Hepatocyte (in vitro differentiated cells): ENCODE data around the gene AMBP. TPM values are rescaled to one million over a fixed set of nuclear protein-coding genes. Genes with fewer than 3 reads are reported as not detected.

Source experiments
- DNase-seq: peaks from one replicate; pipeline ENCODE4 v3.0.0-alpha.2; 2016; ENCODE audit warnings: low spot score
- H2AFZ ChIP-seq: fragments of 200-600 bp; sonication (generic); 2 replicates; pipeline ENCODE4 v1.6.0; 2016; ENCODE audit warnings: antibody characterized with exemption, mild to moderate bottlenecking
- H3K27ac ChIP-seq: fragments of 200-600 bp; sonication (generic); 2 replicates; pipeline ENCODE4 v1.5.1; 2016; ENCODE audit warnings: mild to moderate bottlenecking
- H3K27me3 ChIP-seq: fragments of 200-600 bp; sonication (generic); 2 replicates; pipeline ENCODE4 v1.6.1; 2016
- H3K36me3 ChIP-seq: fragments of 200-600 bp; sonication (generic); replicated peaks from 2 replicates; pipeline ENCODE4 v1.5.1; 2016; ENCODE audit warnings: low read depth; ENCODE audit not compliant: insufficient read depth
- H3K4me1 ChIP-seq: fragments of 200-600 bp; sonication (generic); 2 replicates; pipeline ENCODE4 v1.5.1; 2016; ENCODE audit warnings: mild to moderate bottlenecking, moderate library complexity; ENCODE audit not compliant: insufficient read depth
- H3K4me2 ChIP-seq: fragments of 200-600 bp; sonication (generic); 2 replicates; pipeline ENCODE4 v1.6.0; 2016
- H3K4me3 ChIP-seq: fragments of 200-600 bp; sonication (generic); 2 replicates; pipeline ENCODE4 v1.5.1; 2016; ENCODE audit warnings: mild to moderate bottlenecking
- H3K79me2 ChIP-seq: fragments of 200-600 bp; sonication (generic); 2 replicates; pipeline ENCODE4 v1.6.0; 2017; ENCODE audit warnings: mild to moderate bottlenecking
- H3K9me2 ChIP-seq: fragments of 200-600 bp; sonication (generic); replicated peaks from 2 replicates; pipeline ENCODE4 v1.6.0; 2017; ENCODE audit warnings: mild to moderate bottlenecking; ENCODE audit not compliant: insufficient read depth
- H3K9me3 ChIP-seq: fragments of 200-600 bp; sonication (generic); 2 replicates; pipeline ENCODE4 v1.5.1; 2016; ENCODE audit warnings: low read depth, mild to moderate bottlenecking
- H4K20me1 ChIP-seq: fragments of 200-600 bp; sonication (generic); 2 replicates; pipeline ENCODE4 v1.6.0; 2016; ENCODE audit warnings: mild to moderate bottlenecking; ENCODE audit not compliant: insufficient read depth, poor library complexity, severe bottlenecking
- CTCF ChIP-seq: fragments of 200-600 bp; sonication (generic); IDR thresholded peaks from 2 replicates; pipeline ENCODE4 v1.5.1; 2016; ENCODE audit warnings: antibody characterized with exemption, mild to moderate bottlenecking; ENCODE audit not compliant: poor library complexity
- EZH2 ChIP-seq: fragments of 200-600 bp; sonication (generic); IDR thresholded peaks from 2 replicates; pipeline ENCODE4 v1.6.1; 2016; ENCODE audit warnings: antibody characterized with exemption, mild to moderate bottlenecking, borderline replicate concordance
- EZH2phosphoT487 ChIP-seq: fragments of 200-600 bp; sonication (generic); IDR thresholded peaks from one replicate; pipeline ENCODE4 v1.6.1; 2018; ENCODE audit warnings: antibody characterized with exemption, mild to moderate bottlenecking, low read depth, moderate library complexity; ENCODE audit not compliant: unreplicated experiment, severe bottlenecking
- WGBS: methylation state at CpG from one replicate; pipeline ENCODE4 v1.1.6; 2016; ENCODE audit warnings: low lambda C conversion rate; ENCODE audit errors: missing lambda C conversion rate; 5-methylcytosine and 5-hydroxymethylcytosine counted together
- polyA plus RNA-seq: library from polyadenylated mRNA; unstranded; fragments of >200 nt; fragmentation: Nextera tagmentation; extraction: Ambion mirVana; gene quantifications from 2 replicates; pipeline ENCODE4 v1.2.1, GENCODE V29; 2016
- total RNA-seq: library from RNA; depleted of rRNA; stranded (reverse); fragments of >200 nt; gene quantifications from 2 replicates; pipeline ENCODE4 v1.2.3, GENCODE V29; 2014

The AMBP gene
- total and polyA plus RNA-seq, 2 experiments from 2014 or later = 713 to 833 TPM

- Histone ChIP-seq H3K27me3 (peaks cover 4% of the 10 kb centered on the region), H4K20me1 (no peaks in the 10 kb centered on the region), H2AFZ (no peak overlapping the region), H3K36me3 (no peaks in the 10 kb centered on the region), H3K4me3 (no peak overlapping the region), H3K9me2 (no peaks in the 10 kb centered on the region), H3K9me3 (no peaks in the 10 kb centered on the region), H3K4me2 (no peak overlapping the region), H3K27ac (no peak overlapping the region), H3K4me1 (peaks cover 4% of the 10 kb centered on the region), H3K79me2 (no peaks in the 10 kb centered on the region)
- TF ChIP-seq CTCF = no peak
- no peak for TF ChIP-seq EZH2
- TF ChIP-seq EZH2phosphoT487 = no peak
- no peak for DNase-seq
- WGBS = 93% methylated on average over 9 of the region's 9 CpGs
Measured at GRCh38 chr9:114093761-114094505, 15.8 kb upstream of the AMBP start.

- no peak overlapping the region for H3K27ac ChIP-seq
- DNase-seq = no peak
- no peaks in the 10 kb centered on the region for H3K9me2 ChIP-seq
- TF ChIP-seq EZH2phosphoT487 (no peak), EZH2 (no peak), CTCF (no peak)
- no peaks in the 10 kb centered on the region for H4K20me1 ChIP-seq
- peaks cover 4% of the 10 kb centered on the region for H3K4me1 ChIP-seq
- peaks cover 4% of the 10 kb centered on the region for H3K27me3 ChIP-seq
- no peaks in the 10 kb centered on the region for H3K9me3 ChIP-seq
- H3K36me3 ChIP-seq = no peaks in the 10 kb centered on the region
- H3K79me2 ChIP-seq = no peaks in the 10 kb centered on the region
- no peak overlapping the region for H2AFZ ChIP-seq
- H3K4me3 ChIP-seq = no peak overlapping the region
- WGBS = 92% methylated on average over 4 of the region's 4 CpGs
- H3K4me2 ChIP-seq = no peak overlapping the region
Measured at GRCh38 chr9:114093031-114093471, 15.0 kb upstream of the AMBP start.

GRCh38 chr9:114092336-114092735 is 14.2 kb upstream of the AMBP start:
- 88% methylated on average over 4 of the region's 4 CpGs for WGBS
- no peak overlapping the region for H3K4me2 ChIP-seq
- H3K27ac ChIP-seq = no peak overlapping the region
- no peak overlapping the region for H3K4me3 ChIP-seq
- no peaks in the 10 kb centered on the region for H3K27me3 ChIP-seq
- H3K79me2 ChIP-seq = no peaks in the 10 kb centered on the region
- no peaks in the 10 kb centered on the region for H4K20me1 ChIP-seq
- no peaks in the 10 kb centered on the region for H3K9me3 ChIP-seq
- H3K9me2 ChIP-seq = no peaks in the 10 kb centered on the region
- DNase-seq = no peak
- TF ChIP-seq EZH2 (no peak), EZH2phosphoT487 (no peak), CTCF (no peak)
- H3K36me3 ChIP-seq = no peaks in the 10 kb centered on the region
- no peaks in the 10 kb centered on the region for H3K4me1 ChIP-seq
- H2AFZ ChIP-seq = no peak overlapping the region
